ENCODE data around the gene BMPER.

Gene BMPER

DNA sequence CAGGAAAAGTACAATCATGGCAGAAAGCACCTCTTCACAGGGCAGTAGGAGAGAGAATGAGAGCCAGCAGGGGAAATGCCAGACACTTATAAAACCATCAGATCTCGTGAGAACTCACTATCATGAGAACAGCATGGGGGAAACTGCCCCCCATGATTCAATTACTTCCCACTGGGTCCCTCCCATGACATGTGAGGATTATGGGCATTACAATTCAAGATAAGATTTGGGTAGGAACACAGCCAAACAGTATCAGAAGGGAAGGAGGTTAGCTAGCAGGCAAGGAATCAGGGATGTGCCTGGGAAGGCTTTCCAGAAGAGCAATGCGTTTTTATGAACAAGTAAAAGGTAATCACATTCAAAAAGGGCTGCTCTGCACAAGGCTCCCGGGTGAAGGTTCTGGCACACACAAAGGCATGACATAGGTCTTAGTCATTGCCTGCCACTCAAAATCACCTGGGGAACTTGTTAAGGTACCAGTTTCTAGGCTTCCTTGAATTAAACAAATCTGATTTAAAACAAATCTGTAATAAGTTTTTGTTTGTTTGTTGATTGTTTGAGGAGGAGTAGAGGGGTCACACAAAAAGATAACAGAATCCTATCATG, 40.9 kb downstream of the BMPER start:
- DNase-seq: no peak
- no peaks in the 10 kb centered on the region for H3K9me3 ChIP-seq (ENCODE audit: severe bottlenecking)
- H3K4me3 ChIP-seq (ENCODE audit: low read depth, low read length): no peak overlapping the region
- no peak overlapping the region for H3K27ac ChIP-seq
- TF ChIP-seq, protein P1, sequence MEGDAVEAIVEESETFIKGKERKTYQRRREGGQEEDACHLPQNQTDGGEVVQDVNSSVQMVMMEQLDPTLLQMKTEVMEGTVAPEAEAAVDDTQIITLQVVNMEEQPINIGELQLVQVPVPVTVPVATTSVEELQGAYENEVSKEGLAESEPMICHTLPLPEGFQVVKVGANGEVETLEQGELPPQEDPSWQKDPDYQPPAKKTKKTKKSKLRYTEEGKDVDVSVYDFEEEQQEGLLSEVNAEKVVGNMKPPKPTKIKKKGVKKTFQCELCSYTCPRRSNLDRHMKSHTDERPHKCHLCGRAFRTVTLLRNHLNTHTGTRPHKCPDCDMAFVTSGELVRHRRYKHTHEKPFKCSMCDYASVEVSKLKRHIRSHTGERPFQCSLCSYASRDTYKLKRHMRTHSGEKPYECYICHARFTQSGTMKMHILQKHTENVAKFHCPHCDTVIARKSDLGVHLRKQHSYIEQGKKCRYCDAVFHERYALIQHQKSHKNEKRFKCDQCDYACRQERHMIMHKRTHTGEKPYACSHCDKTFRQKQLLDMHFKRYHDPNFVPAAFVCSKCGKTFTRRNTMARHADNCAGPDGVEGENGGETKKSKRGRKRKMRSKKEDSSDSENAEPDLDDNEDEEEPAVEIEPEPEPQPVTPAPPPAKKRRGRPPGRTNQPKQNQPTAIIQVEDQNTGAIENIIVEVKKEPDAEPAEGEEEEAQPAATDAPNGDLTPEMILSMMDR (IDR thresholded peaks at IDR 0.05; ENCODE audit: low read depth, low read length): no peak
- H3K36me3 ChIP-seq: no peaks in the 10 kb centered on the region
- H3K27me3 ChIP-seq (ENCODE audit: insufficient read depth, low read depth, severe bottlenecking): no peaks in the 10 kb centered on the region

DNA sequence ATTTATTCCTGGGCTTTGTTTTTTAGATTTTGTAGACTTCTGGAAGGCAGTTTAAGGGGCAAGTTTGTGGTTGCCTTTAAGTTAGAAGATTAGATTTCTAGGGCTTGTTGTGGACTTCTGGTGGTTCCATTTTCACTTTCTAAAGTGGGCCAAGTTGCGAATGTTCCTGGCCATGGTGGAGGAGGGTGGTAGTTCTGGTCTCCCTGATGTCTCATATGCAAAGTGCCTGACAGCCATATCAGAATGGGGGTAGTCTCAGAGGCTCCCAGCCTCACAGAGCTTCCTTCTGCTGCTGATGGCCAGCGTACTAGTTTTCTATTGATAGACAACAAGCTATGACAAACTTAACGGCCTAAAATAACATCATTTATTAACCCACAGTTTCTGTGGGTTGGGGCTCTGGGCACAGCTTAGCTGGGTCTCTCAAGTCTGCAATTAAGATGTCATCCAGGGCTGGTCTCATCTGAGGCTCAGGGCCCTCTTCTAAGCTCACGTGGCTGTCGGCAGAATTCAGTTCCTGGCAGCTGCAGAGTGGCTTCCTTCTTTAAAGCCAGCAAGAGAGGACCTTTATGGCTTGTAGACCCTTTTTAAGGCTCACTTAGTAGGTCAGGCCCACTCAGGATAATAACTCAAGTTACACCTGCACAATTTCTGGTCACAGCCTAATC, 44.8 kb downstream of the BMPER start:
- Histone ChIP-seq H3K9me3 (ENCODE audit: severe bottlenecking) (no peaks in the 10 kb centered on the region), H3K36me3 (no peaks in the 10 kb centered on the region), H3K4me3 (ENCODE audit: low read depth, low read length) (no peak overlapping the region), H3K27me3 (ENCODE audit: insufficient read depth, low read depth, severe bottlenecking) (no peaks in the 10 kb centered on the region), H3K27ac (no peak overlapping the region)
- no peak for DNase-seq
- TF ChIP-seq, protein P1 (IDR thresholded peaks at IDR 0.05; ENCODE audit: low read depth, low read length): no peak

- TF ChIP-seq, protein P1 (IDR thresholded peaks at IDR 0.05; ENCODE audit: low read depth, low read length): no peak
These were observed 47.5 kb downstream of the BMPER start for GRCh38 chr7:33952824-33953223.

DNA sequence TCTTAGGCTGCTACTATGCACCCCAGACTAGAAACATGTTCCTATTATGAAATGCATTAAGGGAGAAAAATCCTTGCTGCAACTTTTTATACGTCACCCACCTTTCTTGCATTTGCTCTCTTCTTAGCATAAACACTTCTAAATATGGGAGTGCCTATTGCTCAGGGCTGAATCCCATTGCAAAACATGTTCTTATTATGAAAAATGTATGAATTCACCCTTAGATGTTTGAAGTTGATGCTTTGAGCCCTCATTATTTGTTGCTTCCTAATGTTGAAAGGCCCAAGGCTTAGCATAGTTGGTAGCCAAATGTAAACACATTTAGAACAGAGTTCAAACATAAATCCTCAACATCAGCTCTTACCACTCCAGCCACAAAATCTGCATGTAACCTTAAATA, 52.8 kb downstream of the BMPER start:
- no peaks in the 10 kb centered on the region for H3K36me3 ChIP-seq
- DNase-seq: no peak
- H3K9me3 ChIP-seq (ENCODE audit: severe bottlenecking): no peaks in the 10 kb centered on the region
- no peak overlapping the region for H3K27ac ChIP-seq
- no peak overlapping the region for H3K4me3 ChIP-seq (ENCODE audit: low read depth, low read length)
- no peaks in the 10 kb centered on the region for H3K27me3 ChIP-seq (ENCODE audit: insufficient read depth, low read depth, severe bottlenecking)
- TF ChIP-seq, protein P1 (IDR thresholded peaks at IDR 0.05; ENCODE audit: low read depth, low read length): no peak

More at GRCh38 chr7:33952824-33953223, 47.5 kb downstream of the BMPER start:
- H3K27ac ChIP-seq: no peak overlapping the region
- no peaks in the 10 kb centered on the region for H3K9me3 ChIP-seq (ENCODE audit: severe bottlenecking)
- no peak overlapping the region for H3K4me3 ChIP-seq (ENCODE audit: low read depth, low read length)
- H3K36me3 ChIP-seq: no peaks in the 10 kb centered on the region
- H3K27me3 ChIP-seq (ENCODE audit: insufficient read depth, low read depth, severe bottlenecking): no peaks in the 10 kb centered on the region
- no peak for DNase-seq

DNA sequence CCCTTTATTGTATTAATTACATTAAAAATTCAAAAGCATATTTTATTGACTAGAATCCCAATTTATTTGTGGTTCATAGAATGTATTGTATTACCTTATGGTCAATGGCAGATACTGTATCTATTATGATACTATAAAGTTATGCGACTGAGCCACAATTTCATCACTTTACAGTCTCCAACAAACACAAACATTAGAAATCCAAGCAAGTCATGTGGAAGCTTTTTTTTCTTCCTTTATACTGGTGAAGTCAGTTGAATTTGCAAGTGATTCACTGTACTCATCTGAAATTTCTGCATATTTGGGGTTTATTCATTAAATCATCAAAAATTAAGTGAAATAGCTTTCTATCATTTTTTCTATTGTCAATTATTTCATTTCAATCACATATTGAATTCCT, 54.3 kb downstream of the BMPER start:
- no peak for DNase-seq
- no peaks in the 10 kb centered on the region for H3K36me3 ChIP-seq
- H3K4me3 ChIP-seq (ENCODE audit: low read depth, low read length): no peak overlapping the region
- TF ChIP-seq, protein P1 (IDR thresholded peaks at IDR 0.05; ENCODE audit: low read depth, low read length): no peak
- H3K27me3 ChIP-seq (ENCODE audit: insufficient read depth, low read depth, severe bottlenecking): no peaks in the 10 kb centered on the region
- no peak overlapping the region for H3K27ac ChIP-seq
- H3K9me3 ChIP-seq (ENCODE audit: severe bottlenecking): no peaks in the 10 kb centered on the region
